Common myeloid progenitor, CD34-positive (primary cell): ENCODE data around the gene EFCAB10.
"Not testable (repeated sequence)": the region's sequence is repeated elsewhere in the genome, so short reads cannot be mapped to it uniquely, and the experiment has no call there.

ENCODE experiments used
- CTCF ChIA-PET: fragments of 350-600 bp; sonication (Branson Sonifier 250); formaldehyde crosslinking; loops from one replicate; lab custom pipeline; 2021; ENCODE audit warnings: antibody characterized with exemption; lab: Charles Lee
- POLR2A ChIA-PET: fragments of 350-600 bp; sonication (Branson Sonifier 250); formaldehyde crosslinking; loops from one replicate; lab custom pipeline; 2021; ENCODE audit warnings: antibody characterized with exemption; lab: Charles Lee
- DNase-seq, 3 donors: peaks; one replicate each; pipeline versions ENCODE4 v3.0.0 to v3.0.0-alpha.2; 2013
- H3K27ac ChIP-seq, 2 experiments: 1 replicate in 1 of 2; 2 replicates in 1 of 2; pipeline ENCODE4 v1.7.0; 2013; ENCODE audit warnings: inconsistent platforms in 2 of 2, low read length in 2 of 2, mild to moderate bottlenecking in 2 of 2, low read depth in 1 of 2, moderate library complexity in 1 of 2; ENCODE audit not compliant: severe bottlenecking in 2 of 2, insufficient read depth in 1 of 2, poor library complexity in 1 of 2
- H3K27me3 ChIP-seq, 5 experiments: replicated peaks in 2 of 5; 1 replicate in 3 of 5; 2 replicates in 2 of 5; pipeline versions ENCODE4 v1.6.1 to v1.7.0; 2013; ENCODE audit warnings: low read length in 4 of 5, mild to moderate bottlenecking in 2 of 5, moderate library complexity in 2 of 5, inconsistent platforms in 1 of 5; ENCODE audit not compliant: insufficient read depth in 5 of 5, control insufficient read depth in 4 of 5
- H3K36me3 ChIP-seq, 4 experiments: 1 replicate in 2 of 4; 2 replicates in 2 of 4; pipeline versions ENCODE4 v1.6.1 to v1.7.0; 2013; ENCODE audit warnings: low read length in 3 of 4, control low read depth in 1 of 4, mild to moderate bottlenecking in 1 of 4; ENCODE audit not compliant: control insufficient read depth in 4 of 4, insufficient read depth in 4 of 4
- H3K4me1 ChIP-seq, 4 experiments: 1 replicate in 3 of 4; 2 replicates in 1 of 4; pipeline versions ENCODE4 v1.6.1 to v1.7.1; 2013; ENCODE audit warnings: low read length in 3 of 4, mild to moderate bottlenecking in 3 of 4, control low read depth in 1 of 4, inconsistent platforms in 1 of 4, moderate library complexity in 1 of 4; ENCODE audit not compliant: control insufficient read depth in 4 of 4, insufficient read depth in 4 of 4; ENCODE audit errors: control extremely low read depth in 1 of 4
- H3K4me3 ChIP-seq, 7 experiments: 1 replicate in 4 of 7; 2 replicates in 3 of 7; pipeline versions ENCODE4 v1.5.1 to v1.7.0; 2013; ENCODE audit warnings: mild to moderate bottlenecking in 7 of 7, low read length in 6 of 7, moderate library complexity in 6 of 7, inconsistent platforms in 2 of 7, low read depth in 2 of 7, control low read depth in 1 of 7; ENCODE audit not compliant: insufficient read depth in 4 of 7, control insufficient read depth in 1 of 7; ENCODE audit errors: extremely low read depth in 1 of 7
- H3K9me3 ChIP-seq, 5 experiments: 1 replicate in 4 of 5; 2 replicates in 1 of 5; pipeline versions ENCODE4 v1.6.1 to v1.7.1; 2013; ENCODE audit warnings: low read length in 4 of 5, mild to moderate bottlenecking in 2 of 5, inconsistent platforms in 1 of 5, low read depth in 1 of 5, moderate library complexity in 1 of 5; ENCODE audit not compliant: control insufficient read depth in 4 of 5, insufficient read depth in 2 of 5; ENCODE audit errors: control extremely low read depth in 1 of 5
- WGBS: methylation state at CpG from one replicate; pipeline ENCODE4 v1.1.5; 2013; ENCODE audit not compliant: insufficient coverage; 5-methylcytosine and 5-hydroxymethylcytosine counted together

Gene EFCAB10

DNA sequence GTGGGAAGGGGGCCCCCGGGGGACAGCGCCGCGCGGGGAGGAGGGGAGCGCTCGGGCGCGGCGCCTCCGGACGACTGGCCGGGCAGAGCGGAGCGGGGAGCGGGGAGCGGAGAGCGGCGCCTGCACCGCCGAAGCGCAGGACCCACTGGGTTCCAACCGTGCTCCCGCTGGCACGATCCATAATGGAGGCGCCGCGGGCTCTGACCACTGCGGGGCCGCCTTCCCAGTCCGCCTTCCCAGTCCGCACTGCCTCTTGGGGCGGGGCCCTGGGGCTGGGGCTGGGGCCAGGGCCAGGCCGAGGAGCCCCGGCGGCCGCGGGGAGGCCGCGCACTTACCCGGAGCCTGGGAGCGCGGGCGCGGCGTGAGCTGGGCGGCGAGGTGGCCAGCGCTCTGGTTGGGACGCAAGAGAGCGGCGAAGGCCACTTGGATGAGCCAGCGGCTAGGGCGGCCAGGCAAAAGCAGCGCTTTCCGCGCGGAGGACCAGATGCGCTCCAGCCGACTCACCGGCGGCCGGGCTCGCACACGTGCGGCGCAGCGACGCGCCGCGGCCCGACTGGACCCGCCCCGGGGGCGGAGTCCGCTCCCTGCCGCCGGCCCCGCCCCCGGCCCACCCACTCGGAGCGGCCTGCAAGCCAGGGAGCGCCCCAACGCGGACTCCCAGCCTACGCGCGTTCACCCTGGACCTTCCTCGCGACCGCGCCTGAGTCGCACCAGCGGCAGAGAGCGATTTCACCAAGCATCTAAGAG, 59.4 kb downstream of the EFCAB10 start, which contains the start of gene PUS7:
Gene PUS7 (minus strand): TSS at position 555 of the 747 bp plus-strand sequence. CDS start 13,759 bp downstream, outside the sequence.
- 0% methylated on average over 83 of the region's 96 CpGs for WGBS
- POLR2A ChIA-PET = no interaction called here
- peaks cover 0 to 7% (median 0%) of the 10 kb centered on the region in 4 experiments for H3K36me3 ChIP-seq
- CTCF ChIA-PET = no interaction called here
- no peaks in the 10 kb centered on the region for H3K9me3 ChIP-seq
- peaks cover 3 to 20% (median 13%) of the 10 kb centered on the region in 4 experiments for H3K4me1 ChIP-seq
- peak within 1 kb of the TSS; percentile 35 to 85 (median 71) for H3K4me3 ChIP-seq
- H3K27ac ChIP-seq = peak within 1 kb of the TSS in 1 of 2 experiments; percentile 38
- DNase-seq = peak; percentile 81 to 90 (median 89)
- H3K27me3 ChIP-seq = no peaks in the 10 kb centered on the region

DNA sequence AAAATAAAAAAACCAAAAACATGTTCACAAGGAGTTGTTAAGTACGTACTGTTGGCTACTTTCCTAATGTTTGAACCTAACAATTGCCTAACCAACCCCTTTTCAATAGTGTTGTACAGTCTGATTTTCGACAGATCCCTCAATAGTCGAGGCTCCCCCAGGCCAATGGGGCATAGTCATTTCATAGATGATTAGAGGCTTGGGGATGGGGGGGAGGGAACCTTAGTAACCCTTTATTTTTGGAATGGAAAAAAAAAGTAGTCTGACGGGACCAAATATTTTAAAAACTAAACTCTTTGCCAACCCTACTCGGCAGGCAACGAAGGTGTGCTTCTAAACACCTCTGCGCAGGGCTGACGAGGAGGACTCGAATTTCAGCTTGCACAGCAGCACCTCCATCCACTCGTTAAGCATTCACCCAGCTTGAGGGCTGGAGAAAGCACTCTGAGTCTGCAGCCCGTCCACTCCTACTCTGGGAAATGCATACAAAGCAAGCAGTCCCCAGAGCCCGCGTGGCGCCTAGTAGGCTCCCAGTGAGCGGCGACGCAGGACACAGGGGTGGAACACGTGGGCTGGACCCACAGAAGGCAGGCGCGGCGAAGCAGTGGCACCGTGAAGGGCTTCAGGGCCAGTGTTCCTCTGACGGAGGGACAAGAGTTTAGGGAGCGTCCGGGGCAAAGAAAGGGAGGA, 60.1 kb downstream of the EFCAB10 start:
- CTCF ChIA-PET = no interaction called here
- H3K27me3 ChIP-seq = no peaks in the 10 kb centered on the region
- DNase-seq = peak; percentile 40 to 83 (median 68)
- H3K4me1 ChIP-seq = peaks cover 3 to 20% (median 13%) of the 10 kb centered on the region in 4 experiments
- WGBS = 13% methylated on average over 24 of the region's 25 CpGs
- H3K36me3 ChIP-seq = peaks cover 0 to 7% (median under 1%) of the 10 kb centered on the region in 4 experiments
- peak overlapping the region; percentile 31 to 85 (median 71) for H3K4me3 ChIP-seq
- POLR2A ChIA-PET = no interaction called here
- H3K27ac ChIP-seq = peak overlapping the region in 1 of 2 experiments; percentile 25
- H3K9me3 ChIP-seq = no peaks in the 10 kb centered on the region

DNA sequence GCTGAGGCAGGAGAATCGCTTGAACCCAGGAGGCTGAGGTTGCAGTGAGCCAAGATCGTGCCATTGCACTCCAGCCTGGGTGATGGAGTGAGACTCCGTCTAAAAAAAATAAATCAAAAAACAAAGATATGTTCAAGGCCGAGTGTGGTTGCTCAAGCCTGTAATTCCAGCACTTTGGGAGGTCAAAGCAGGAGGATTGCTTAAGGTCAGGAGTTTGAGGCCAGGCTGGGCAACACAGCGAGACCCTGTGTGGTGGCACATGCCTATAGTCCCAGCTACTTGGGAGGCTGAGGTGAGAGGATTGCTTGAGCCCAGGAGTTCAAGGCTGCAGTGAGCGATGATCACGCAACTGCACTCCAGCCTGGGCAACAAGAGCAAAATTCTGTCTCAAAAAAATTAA, 60.7 kb downstream of the EFCAB10 start:
- H3K27me3 ChIP-seq, H3K9me3 ChIP-seq, H3K27ac ChIP-seq, H3K36me3 ChIP-seq, DNase-seq, POLR2A ChIA-PET: not testable (repeated sequence)
- Histone ChIP-seq H3K4me3 (peak overlapping the region in 2 of 7 experiments; percentile 71 to 85), H3K4me1 (peaks cover 3 to 20% (median 13%) of the 10 kb centered on the region in 4 experiments)
- 100% methylated on average over 5 of the region's 7 CpGs for WGBS
- CTCF ChIA-PET = interaction anchor here (3.2 kb wide), 1 partner anchor 12 kb away, joined by 11 read pairs; the partner anchor contains the start of gene RINT1

DNA sequence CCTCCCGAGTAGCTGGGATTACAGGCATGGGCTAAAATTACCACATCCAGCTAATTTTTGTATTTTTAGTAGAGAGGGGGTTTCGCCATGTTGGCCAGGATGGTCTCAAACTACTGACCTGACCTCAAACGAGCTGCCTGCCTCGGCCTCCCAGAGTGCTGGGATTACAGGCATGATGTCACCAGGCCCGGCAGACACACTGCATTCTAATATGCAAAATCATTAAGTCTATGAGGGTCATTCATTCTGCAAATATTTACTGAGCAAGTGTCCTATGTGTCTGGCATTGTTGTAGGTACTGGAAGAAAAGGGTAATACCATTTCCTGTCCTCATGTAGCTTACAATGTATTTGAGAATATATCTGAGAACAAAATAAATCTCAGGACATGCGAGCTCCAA, 61.9 kb downstream of the EFCAB10 start:
- peaks cover 0 to 7% (median under 1%) of the 10 kb centered on the region in 4 experiments for H3K36me3 ChIP-seq
- H3K9me3 ChIP-seq = no peaks in the 10 kb centered on the region
- H3K27ac ChIP-seq = no peak overlapping the region
- 96% methylated on average over 4 of the region's 6 CpGs for WGBS
- H3K27me3 ChIP-seq = no peaks in the 10 kb centered on the region
- POLR2A ChIA-PET = interaction anchor here (0.6 kb wide), 2 partner anchors 21 to 256 kb away, joined by 3 read pairs; no protein-coding TSS in a partner anchor
- no peak overlapping the region for H3K4me3 ChIP-seq
- CTCF ChIA-PET = interaction anchor here (3.2 kb wide), 1 partner anchor 13 kb away, joined by 11 read pairs; the partner anchor contains the start of gene RINT1
- H3K4me1 ChIP-seq = peaks cover 3 to 20% (median 13%) of the 10 kb centered on the region in 4 experiments
- no peak for DNase-seq

DNA sequence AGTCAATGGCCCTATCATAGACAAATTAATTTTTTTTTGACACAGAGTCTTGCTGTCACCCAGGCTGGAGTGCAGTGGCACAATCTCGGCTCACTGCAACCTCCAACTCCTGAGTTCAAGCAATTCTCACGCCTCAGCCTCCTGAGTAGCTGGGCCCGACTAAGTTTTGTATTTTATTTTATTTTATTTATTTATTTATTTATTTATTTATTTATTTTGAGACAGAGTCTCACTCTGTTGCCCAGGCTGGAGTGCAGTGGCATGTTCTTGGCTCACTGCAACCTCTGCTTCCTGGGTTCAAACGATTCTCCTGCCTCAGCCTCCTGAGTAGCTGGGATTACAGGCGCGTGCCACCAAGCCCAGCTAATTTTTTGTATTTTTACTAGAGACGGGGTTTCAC, 65.7 kb downstream of the EFCAB10 start:
- H3K36me3 ChIP-seq = peaks cover 0 to 14% (median 3%) of the 10 kb centered on the region in 4 experiments
- POLR2A ChIA-PET, H3K27me3 ChIP-seq, H3K4me1 ChIP-seq, DNase-seq, H3K4me3 ChIP-seq, H3K27ac ChIP-seq, H3K9me3 ChIP-seq, CTCF ChIA-PET: not testable (repeated sequence)
- 98% methylated on average over 4 of the region's 7 CpGs for WGBS
